Stimulated activated memory B cell treated with anti-CD40 and anti-IgM and Interleukin-4, amounts not matched to agents 10 μg/mL and 1 μg/mL and 100 μg/mL, for 72 hours (primary cell): Measurements from ENCODE around the gene IL10RA.
A peak's percentile ranks its signal among the peaks of the same experiment; 100 is the strongest.

ENCODE experiments used
- ATAC-seq: fragments of 150-1000 bp; cut with Tn5 transposase; 2 replicates; pipeline ENCODE4 v1.10.0; 2021
- H3K27ac Mint-ChIP-seq: one replicate; pipeline ENCODE4 v1.8.0; 2022; ENCODE audit warnings: mild to moderate bottlenecking, mixed read lengths
- H3K27me3 Mint-ChIP-seq: one replicate; pipeline ENCODE4 v1.8.0; 2022; ENCODE audit warnings: mixed read lengths
- H3K36me3 Mint-ChIP-seq: one replicate; pipeline ENCODE4 v1.8.0; 2022; ENCODE audit warnings: mixed read lengths
- H3K4me1 Mint-ChIP-seq: one replicate; pipeline ENCODE4 v1.8.0; 2022; ENCODE audit warnings: mixed read lengths
- H3K4me3 Mint-ChIP-seq: one replicate; pipeline ENCODE4 v1.8.0; 2022; ENCODE audit warnings: mild to moderate bottlenecking, moderate library complexity, mixed read lengths
- H3K9me3 Mint-ChIP-seq: one replicate; pipeline ENCODE4 v1.8.0; 2022; ENCODE audit warnings: mixed read lengths

IL10RA gene

GRCh38 chr11:117993988-117994745 is 8.0 kb downstream of the IL10RA start:
- Mint-ChIP-seq H3K36me3 (peaks cover 97% of the 10 kb centered on the region), H3K27me3 (no peaks in the 10 kb centered on the region), H3K4me1 (peaks cover 78% of the 10 kb centered on the region), H3K4me3 (no peak overlapping the region), H3K27ac (peak overlapping the region; percentile 56), H3K9me3 (peaks cover 2% of the 10 kb centered on the region)
- ATAC-seq, result no peak

DNA sequence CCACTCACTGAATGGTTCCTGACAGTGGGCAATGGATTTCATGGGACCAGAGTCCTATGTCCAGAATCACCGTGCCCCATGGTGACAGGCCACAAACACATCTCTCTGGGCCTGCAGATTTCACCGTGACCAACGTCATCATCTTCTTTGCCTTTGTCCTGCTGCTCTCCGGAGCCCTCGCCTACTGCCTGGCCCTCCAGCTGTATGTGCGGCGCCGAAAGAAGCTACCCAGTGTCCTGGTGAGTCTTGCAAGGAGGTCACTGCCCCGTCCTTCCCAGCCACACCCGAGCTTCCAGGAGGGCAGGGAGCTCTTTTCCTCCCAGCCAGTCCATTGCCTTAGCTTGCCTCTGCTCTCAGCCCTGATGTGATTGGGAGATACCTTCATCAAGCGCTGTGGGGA is 9.3 kb downstream of the IL10RA start:
- no peak overlapping the region for H3K4me3 Mint-ChIP-seq
- H3K36me3 Mint-ChIP-seq, result peaks cover 96% of the 10 kb centered on the region
- H3K27me3 Mint-ChIP-seq, result no peaks in the 10 kb centered on the region
- peak overlapping the region; percentile 81 for H3K27ac Mint-ChIP-seq
- no peak for ATAC-seq
- H3K9me3 Mint-ChIP-seq, result peaks cover 2% of the 10 kb centered on the region
- H3K4me1 Mint-ChIP-seq, result peaks cover 82% of the 10 kb centered on the region

DNA sequence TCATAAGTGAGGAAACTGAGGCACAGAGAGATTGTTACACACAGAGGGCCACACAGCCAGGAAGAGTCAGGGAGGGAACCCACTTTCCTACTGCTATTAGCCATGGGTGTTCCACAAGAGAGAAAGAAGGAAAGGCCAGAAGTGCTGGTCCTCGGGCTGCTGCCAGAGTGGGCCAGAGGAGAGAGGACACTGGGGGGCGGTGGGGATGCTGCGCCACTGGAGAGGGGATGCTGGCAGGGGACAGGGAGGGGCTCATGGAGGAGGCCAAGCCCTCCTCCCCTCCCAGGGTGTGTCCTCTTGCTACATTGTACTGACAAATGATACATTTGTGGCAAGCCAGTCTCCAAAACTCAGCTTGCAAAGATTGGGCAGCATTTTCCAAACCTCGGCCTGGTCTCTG is 9.9 kb downstream of the IL10RA start:
- peaks cover 80% of the 10 kb centered on the region for H3K4me1 Mint-ChIP-seq
- peaks cover 2% of the 10 kb centered on the region for H3K9me3 Mint-ChIP-seq
- H3K27me3 Mint-ChIP-seq, result no peaks in the 10 kb centered on the region
- peaks cover 92% of the 10 kb centered on the region for H3K36me3 Mint-ChIP-seq
- H3K27ac Mint-ChIP-seq, result peak overlapping the region; percentile 81
- no peak for ATAC-seq
- no peak overlapping the region for H3K4me3 Mint-ChIP-seq

- peaks cover 2% of the 10 kb centered on the region for H3K9me3 Mint-ChIP-seq
- no peaks in the 10 kb centered on the region for H3K27me3 Mint-ChIP-seq
- H3K4me1 Mint-ChIP-seq, result peaks cover 80% of the 10 kb centered on the region
- H3K4me3 Mint-ChIP-seq, result peak overlapping the region; percentile 18
- H3K27ac Mint-ChIP-seq, result peak overlapping the region; percentile 98
- peaks cover 78% of the 10 kb centered on the region for H3K36me3 Mint-ChIP-seq
- ATAC-seq, result no peak
Observed at GRCh38 chr11:117997406-117997805, 11.2 kb downstream of the IL10RA start.

DNA sequence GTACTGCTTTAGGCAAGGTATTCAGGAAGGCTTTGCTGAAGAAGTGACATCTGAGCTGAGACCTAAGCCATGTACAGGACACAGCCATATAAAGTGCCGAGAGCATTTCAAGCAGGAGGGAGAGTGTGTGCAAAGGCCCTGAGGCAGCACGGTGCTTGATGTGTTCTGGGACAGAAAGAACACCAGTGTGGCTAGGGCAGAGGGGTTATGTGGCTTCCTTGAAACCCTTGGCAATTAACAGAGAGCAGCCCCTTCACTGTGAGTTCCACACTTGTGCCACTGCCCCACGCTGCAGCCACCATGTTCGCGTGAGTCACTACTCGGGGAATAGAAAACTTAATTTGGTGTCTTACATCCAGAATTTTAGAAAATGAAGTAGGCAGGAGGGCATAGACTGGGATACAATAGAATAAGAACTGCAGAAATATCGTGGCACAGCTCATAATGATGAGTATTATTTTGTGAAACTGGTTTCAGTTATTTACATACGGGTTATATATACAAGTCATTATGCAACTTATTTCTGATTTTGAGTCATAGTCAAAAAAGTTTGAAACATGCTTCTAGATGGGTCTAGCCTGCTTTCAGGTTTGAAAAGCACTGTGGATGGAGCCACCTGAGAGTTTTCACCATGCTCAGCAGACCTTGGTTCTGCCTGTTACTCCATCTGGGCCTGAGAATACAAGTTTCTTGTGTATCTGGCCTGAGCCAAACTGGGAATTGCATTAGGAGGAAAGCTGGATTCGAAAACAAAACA is 11.8 kb downstream of the IL10RA start:
- H3K9me3 Mint-ChIP-seq, result peaks cover 2% of the 10 kb centered on the region
- H3K4me3 Mint-ChIP-seq, result peak overlapping the region; percentile 18
- peaks cover 72% of the 10 kb centered on the region for H3K36me3 Mint-ChIP-seq
- peak overlapping the region; percentile 98 for H3K27ac Mint-ChIP-seq
- H3K27me3 Mint-ChIP-seq, result no peaks in the 10 kb centered on the region
- H3K4me1 Mint-ChIP-seq, result peaks cover 80% of the 10 kb centered on the region
- peak; percentile 47 for ATAC-seq

- peaks cover 88% of the 10 kb centered on the region for H3K4me1 Mint-ChIP-seq
- no peaks in the 10 kb centered on the region for H3K27me3 Mint-ChIP-seq
- peaks cover 2% of the 10 kb centered on the region for H3K9me3 Mint-ChIP-seq
- no peak overlapping the region for H3K4me3 Mint-ChIP-seq
- ATAC-seq, result no peak
- H3K36me3 Mint-ChIP-seq, result peaks cover 64% of the 10 kb centered on the region
- peak overlapping the region; percentile 98 for H3K27ac Mint-ChIP-seq
Observed at GRCh38 chr11:117998664-117999353, 12.6 kb downstream of the IL10RA start.

GRCh38 chr11:117999354-117999993 is 13.3 kb downstream of the IL10RA start:
- no peak for ATAC-seq
- peaks cover 5% of the 10 kb centered on the region for H3K9me3 Mint-ChIP-seq
- peak overlapping the region; percentile 98 for H3K27ac Mint-ChIP-seq
- peaks cover 58% of the 10 kb centered on the region for H3K36me3 Mint-ChIP-seq
- peaks cover 89% of the 10 kb centered on the region for H3K4me1 Mint-ChIP-seq
- no peak overlapping the region for H3K4me3 Mint-ChIP-seq
- H3K27me3 Mint-ChIP-seq, result no peaks in the 10 kb centered on the region

DNA sequence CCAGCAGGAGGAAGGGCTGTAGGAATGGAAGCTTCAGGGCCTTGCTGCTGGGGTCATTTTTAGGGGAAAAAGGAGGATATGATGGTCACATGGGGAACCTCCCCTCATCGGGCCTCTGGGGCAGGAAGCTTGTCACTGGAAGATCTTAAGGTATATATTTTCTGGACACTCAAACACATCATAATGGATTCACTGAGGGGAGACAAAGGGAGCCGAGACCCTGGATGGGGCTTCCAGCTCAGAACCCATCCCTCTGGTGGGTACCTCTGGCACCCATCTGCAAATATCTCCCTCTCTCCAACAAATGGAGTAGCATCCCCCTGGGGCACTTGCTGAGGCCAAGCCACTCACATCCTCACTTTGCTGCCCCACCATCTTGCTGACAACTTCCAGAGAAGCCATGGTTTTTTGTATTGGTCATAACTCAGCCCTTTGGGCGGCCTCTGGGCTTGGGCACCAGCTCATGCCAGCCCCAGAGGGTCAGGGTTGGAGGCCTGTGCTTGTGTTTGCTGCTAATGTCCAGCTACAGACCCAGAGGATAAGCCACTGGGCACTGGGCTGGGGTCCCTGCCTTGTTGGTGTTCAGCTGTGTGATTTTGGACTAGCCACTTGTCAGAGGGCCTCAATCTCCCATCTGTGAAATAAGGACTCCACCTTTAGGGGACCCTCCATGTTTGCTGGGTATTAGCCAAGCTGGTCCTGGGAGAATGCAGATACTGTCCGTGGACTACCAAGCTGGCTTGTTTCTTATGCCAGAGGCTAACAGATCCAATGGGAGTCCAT is 14.1 kb downstream of the IL10RA start:
- Mint-ChIP-seq H3K4me1 (peaks cover 95% of the 10 kb centered on the region), H3K27me3 (no peaks in the 10 kb centered on the region), H3K9me3 (peaks cover 5% of the 10 kb centered on the region), H3K36me3 (peaks cover 50% of the 10 kb centered on the region), H3K4me3 (no peak overlapping the region), H3K27ac (peak overlapping the region; percentile 98)
- no peak for ATAC-seq

GRCh38 chr11:118000850-118001228 is 14.6 kb downstream of the IL10RA start:
- H3K27ac Mint-ChIP-seq, result peak overlapping the region; percentile 98
- ATAC-seq, result no peak
- H3K9me3 Mint-ChIP-seq, result peaks cover 5% of the 10 kb centered on the region
- peaks cover 95% of the 10 kb centered on the region for H3K4me1 Mint-ChIP-seq
- H3K4me3 Mint-ChIP-seq, result no peak overlapping the region
- H3K27me3 Mint-ChIP-seq, result no peaks in the 10 kb centered on the region
- peaks cover 44% of the 10 kb centered on the region for H3K36me3 Mint-ChIP-seq

DNA sequence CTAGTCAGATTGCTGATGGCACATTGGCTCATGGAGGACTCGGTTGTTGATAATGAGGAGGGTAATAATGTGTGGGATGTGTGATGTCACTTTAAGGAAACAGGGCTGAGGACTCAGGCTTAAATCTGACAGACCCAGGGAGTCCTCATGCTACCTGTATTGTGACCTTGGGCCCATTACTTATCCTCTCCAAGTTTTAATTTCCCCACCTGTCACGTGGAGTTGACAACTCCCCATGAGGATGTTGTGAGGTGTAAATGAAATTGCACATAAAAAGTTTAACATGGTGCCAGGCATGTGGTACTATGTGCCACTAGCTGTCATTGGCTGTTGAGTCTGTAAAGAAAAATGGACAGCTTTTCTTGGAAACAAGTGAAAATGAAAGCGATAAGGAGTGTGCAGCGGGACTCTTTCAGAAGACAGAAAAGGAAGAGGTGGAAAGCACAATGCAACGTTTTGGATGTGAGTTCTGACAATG is 15.3 kb downstream of the IL10RA start:
- Mint-ChIP-seq H3K9me3 (peaks cover 5% of the 10 kb centered on the region), H3K27me3 (no peaks in the 10 kb centered on the region), H3K27ac (peak overlapping the region; percentile 98), H3K36me3 (peaks cover 38% of the 10 kb centered on the region), H3K4me1 (peaks cover 96% of the 10 kb centered on the region), H3K4me3 (no peak overlapping the region)
- ATAC-seq, result no peak

GRCh38 chr11:118002010-118002540 is 15.9 kb downstream of the IL10RA start:
- peaks cover 33% of the 10 kb centered on the region for H3K36me3 Mint-ChIP-seq

DNA sequence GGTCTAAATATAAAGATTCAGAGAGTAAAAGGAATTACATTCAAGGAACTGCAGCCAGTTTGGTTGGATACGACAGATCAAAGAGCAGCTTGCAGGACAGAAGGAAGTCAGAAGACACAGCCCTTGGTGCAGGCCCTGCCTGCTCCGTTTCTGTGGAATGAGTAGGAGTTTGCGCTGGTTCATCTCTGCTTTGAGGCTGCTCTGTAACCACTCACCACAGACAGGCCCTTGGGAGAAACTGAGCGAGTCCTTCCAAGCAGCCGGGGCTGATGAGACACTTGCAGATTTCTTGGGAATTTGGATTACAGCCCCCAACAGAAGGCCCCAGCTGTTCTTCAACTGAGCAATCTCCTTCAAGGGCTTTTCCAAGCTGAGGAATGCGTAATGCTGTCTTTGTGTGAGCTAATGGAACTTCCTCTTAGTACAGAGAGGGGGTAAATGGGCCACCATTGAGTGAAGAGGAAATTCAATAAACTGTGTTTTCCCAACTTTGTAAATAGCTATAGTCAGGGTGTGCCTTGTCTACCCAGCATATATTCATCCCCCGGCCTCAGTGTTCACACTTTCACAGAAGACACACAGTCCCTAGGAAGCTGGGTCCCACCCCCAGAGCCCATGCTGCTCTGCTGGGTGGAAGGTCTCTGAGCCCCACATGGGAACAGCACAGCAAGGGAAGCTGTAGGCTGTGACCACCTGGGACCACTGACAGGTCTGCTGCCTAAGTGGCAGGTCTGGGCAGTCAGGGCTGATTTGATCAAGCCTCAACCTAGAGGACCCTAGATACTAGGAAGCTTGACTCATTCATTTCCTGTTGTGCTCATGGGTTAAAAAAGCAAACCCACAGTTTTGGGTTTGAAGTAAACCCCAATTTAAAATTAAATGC is 16.6 kb downstream of the IL10RA start:
- H3K36me3 Mint-ChIP-seq, result peaks cover 26% of the 10 kb centered on the region
- ATAC-seq, result peak; percentile 85
- H3K27ac Mint-ChIP-seq, result peak overlapping the region; percentile 98
- no peaks in the 10 kb centered on the region for H3K27me3 Mint-ChIP-seq
- peaks cover 98% of the 10 kb centered on the region for H3K4me1 Mint-ChIP-seq
- peaks cover 3% of the 10 kb centered on the region for H3K9me3 Mint-ChIP-seq
- peak overlapping the region; percentile 43 for H3K4me3 Mint-ChIP-seq

More at GRCh38 chr11:118002010-118002540, 15.9 kb downstream of the IL10RA start:
- Mint-ChIP-seq H3K4me1 (peaks cover 98% of the 10 kb centered on the region), H3K9me3 (peaks cover 5% of the 10 kb centered on the region), H3K27me3 (no peaks in the 10 kb centered on the region), H3K27ac (peak overlapping the region; percentile 98), H3K4me3 (peak overlapping the region; percentile 43)
- peak; percentile 73 for ATAC-seq

GRCh38 chr11:118003456-118003855 is 17.3 kb downstream of the IL10RA start:
- no peak overlapping the region for H3K4me3 Mint-ChIP-seq
- H3K36me3 Mint-ChIP-seq, result peaks cover 19% of the 10 kb centered on the region
- H3K9me3 Mint-ChIP-seq, result peaks cover 3% of the 10 kb centered on the region
- no peak for ATAC-seq
- peak overlapping the region; percentile 98 for H3K27ac Mint-ChIP-seq
- H3K27me3 Mint-ChIP-seq, result no peaks in the 10 kb centered on the region
- H3K4me1 Mint-ChIP-seq, result peaks cover 98% of the 10 kb centered on the region
